IPS DF 4.7 (cell line): ENCODE results near the gene VEZF1.

Experiments
- DNase-seq: peaks from one replicate; pipeline ENCODE4 v3.0.0-alpha.2; 2013; ENCODE audit warnings: low spot score; ENCODE audit errors: extremely low read depth

Gene VEZF1

GRCh38 chr17:57929386-57929785, 58.7 kb downstream of the VEZF1 start:
- DNase-seq, result no peak

- DNase-seq, result no peak
Measured at GRCh38 chr17:57928928-57929327, 59.1 kb downstream of the VEZF1 start.

DNA sequence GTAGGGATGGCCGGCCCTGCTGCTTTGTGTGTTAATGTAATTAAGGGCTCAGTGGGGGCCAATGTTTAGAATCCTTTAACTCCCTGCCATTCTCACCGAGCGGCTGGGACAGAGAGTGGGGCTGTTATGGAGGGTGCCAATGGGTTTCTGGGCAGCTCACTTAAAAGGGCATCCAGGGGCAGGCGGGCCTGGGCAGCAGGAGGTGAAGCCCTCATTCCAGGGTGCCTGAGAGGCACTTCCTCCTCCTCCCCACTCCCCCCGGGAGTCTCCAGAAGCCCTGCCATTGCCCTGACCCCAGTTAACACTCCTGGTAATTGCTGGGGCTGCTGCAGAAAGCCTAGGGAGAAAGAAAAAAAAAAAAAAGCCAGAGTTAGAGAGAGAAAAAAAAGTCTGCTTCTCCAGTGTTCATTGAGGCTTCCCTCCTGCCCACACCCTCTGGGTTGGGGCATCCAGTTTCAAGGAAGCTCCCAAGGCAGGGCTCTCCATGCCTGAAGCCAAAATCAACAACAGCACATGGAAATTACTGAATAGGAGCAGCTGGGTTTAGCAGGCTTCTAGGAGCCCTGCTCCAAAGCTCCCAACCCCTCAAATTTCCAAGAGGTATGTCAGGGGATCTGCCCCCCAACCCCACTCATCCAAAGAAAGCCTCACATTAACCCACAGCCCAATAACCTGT, 60.9 kb downstream of the VEZF1 start:
- no peak for DNase-seq

GRCh38 chr17:57926723-57927047, 61.4 kb downstream of the VEZF1 start:
- DNase-seq, result no peak

DNA sequence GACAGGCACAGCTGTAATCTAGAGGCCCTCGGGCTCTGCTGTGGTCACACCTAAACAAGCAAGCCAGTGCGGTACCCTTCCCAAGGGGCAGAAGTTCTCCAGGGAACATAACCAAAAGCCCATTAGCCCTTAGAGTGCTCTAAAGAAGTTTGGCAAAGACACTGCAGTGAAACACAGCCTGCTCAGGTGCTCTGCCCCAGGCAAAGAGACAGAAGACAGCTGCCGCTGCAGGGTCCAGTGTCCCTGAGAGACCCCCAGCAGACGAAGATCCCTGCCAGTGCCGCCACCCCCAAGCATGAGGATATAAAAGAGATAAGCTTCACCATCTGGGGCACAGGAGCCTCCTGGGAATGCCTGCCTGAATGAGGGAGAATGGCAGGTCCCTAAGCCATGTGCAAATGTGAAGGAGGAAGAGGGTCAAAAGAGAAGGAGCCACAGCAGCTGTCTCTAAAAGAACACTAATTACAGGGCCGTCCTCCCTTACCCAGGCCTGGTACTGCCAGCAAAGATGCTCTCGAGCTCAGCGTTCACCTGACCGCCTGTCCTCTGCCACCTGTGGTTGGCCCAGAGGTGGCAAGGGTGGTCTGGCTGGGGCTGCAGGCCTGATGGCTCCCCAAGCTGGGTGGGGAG, 62.6 kb downstream of the VEZF1 start:
- DNase-seq, result no peak

DNA sequence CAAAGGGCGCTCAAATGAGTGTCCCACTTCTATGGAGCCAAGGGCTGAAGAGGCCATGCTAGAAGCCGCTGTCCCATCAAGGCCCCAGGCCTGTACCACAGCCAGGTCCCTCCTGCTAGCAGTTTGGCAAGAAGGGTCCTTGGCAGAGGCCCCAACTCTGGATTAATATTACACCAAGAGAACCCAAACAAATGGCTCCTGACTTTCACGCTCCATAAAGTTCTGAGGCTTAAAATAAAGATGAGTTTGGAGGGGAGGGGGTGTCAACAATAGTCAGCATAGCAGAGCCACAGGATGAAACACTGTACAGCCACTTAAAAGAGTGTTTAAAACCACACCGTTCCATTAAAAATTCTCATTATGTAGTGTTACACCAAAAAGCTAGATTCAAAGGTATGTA, 63.4 kb downstream of the VEZF1 start:
- no peak for DNase-seq
